ENCODE results near the gene PRDX4. TPM values are rescaled to one million over a fixed set of nuclear protein-coding genes. Genes with fewer than 3 reads are reported as not detected.

PRDX4 gene
- total and polyA plus RNA-seq, 2 experiments from 2014 or later: 649 to 841 TPM

DNA sequence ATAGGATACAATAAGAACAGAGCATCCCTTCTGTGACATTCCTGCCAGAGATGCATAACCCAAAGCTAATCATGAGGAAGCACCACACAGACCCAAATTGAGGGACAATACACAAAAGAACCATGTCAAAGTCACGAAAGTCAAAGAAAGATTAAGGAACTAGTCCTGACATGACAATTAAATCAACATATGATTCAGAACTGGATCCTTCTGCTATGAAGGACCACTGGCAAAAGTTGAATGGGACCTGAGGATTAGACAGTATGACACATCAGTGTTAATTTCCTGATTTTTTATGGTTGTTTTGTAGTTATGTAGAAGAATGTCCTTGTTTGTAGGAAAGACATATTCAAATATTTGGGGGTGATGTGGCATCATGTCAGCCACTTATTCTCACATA, 61.9 kb downstream of the PRDX4 start:
- Histone ChIP-seq H3K27me3 (no peaks in the 10 kb centered on the region), H3K36me3 (replicated peaks; ENCODE audit: insufficient read depth, low read depth) (no peaks in the 10 kb centered on the region), H3K79me2 (no peaks in the 10 kb centered on the region), H2AFZ (no peak overlapping the region), H3K27ac (no peak overlapping the region), H4K20me1 (ENCODE audit: insufficient read depth, poor library complexity, severe bottlenecking) (no peaks in the 10 kb centered on the region), H3K9me2 (replicated peaks; ENCODE audit: insufficient read depth) (no peaks in the 10 kb centered on the region), H3K4me2 (no peak overlapping the region), H3K9me3 (ENCODE audit: low read depth) (no peaks in the 10 kb centered on the region), H3K4me1 (ENCODE audit: insufficient read depth) (no peaks in the 10 kb centered on the region), H3K4me3 (no peak overlapping the region)
- WGBS (ENCODE audit: low lambda C conversion rate, missing lambda C conversion rate): 93% methylated on average over 1 of the region's 1 CpG
- TF ChIP-seq EZH2phosphoT487 (IDR thresholded peaks at IDR 0.05; ENCODE audit: low read depth, severe bottlenecking, unreplicated experiment) (no peak), EZH2 (IDR thresholded peaks at IDR 0.05; ENCODE audit: borderline replicate concordance) (no peak)
- TF ChIP-seq, protein P1, sequence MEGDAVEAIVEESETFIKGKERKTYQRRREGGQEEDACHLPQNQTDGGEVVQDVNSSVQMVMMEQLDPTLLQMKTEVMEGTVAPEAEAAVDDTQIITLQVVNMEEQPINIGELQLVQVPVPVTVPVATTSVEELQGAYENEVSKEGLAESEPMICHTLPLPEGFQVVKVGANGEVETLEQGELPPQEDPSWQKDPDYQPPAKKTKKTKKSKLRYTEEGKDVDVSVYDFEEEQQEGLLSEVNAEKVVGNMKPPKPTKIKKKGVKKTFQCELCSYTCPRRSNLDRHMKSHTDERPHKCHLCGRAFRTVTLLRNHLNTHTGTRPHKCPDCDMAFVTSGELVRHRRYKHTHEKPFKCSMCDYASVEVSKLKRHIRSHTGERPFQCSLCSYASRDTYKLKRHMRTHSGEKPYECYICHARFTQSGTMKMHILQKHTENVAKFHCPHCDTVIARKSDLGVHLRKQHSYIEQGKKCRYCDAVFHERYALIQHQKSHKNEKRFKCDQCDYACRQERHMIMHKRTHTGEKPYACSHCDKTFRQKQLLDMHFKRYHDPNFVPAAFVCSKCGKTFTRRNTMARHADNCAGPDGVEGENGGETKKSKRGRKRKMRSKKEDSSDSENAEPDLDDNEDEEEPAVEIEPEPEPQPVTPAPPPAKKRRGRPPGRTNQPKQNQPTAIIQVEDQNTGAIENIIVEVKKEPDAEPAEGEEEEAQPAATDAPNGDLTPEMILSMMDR (IDR thresholded peaks at IDR 0.05; ENCODE audit: poor library complexity): no peak
- no peak for DNase-seq (ENCODE audit: low spot score)

DNA sequence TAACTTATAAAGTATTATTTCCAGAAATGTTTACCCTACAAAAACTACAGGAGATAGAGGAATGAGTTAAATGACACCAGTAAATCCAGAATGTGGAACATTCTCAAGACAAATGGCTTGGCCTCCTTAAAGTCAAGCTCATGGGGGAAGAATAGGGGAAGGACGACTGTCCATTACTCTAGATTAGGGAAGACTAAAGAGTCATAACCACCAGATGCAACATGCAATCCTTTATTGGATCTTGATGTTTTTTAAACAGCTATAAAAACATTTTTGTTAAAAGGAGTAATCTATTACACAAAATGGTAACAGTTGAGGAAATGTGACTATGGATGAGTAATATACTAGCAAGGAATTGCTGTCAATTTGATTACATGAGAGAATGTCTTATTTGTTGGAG, 64.7 kb downstream of the PRDX4 start:
- TF ChIP-seq EZH2phosphoT487 (IDR thresholded peaks at IDR 0.05; ENCODE audit: low read depth, severe bottlenecking, unreplicated experiment): no peak
- TF ChIP-seq, protein P1 (IDR thresholded peaks at IDR 0.05; ENCODE audit: poor library complexity): no peak
- TF ChIP-seq EZH2 (IDR thresholded peaks at IDR 0.05; ENCODE audit: borderline replicate concordance): no peak
- no peak overlapping the region for H2AFZ ChIP-seq
- no peaks in the 10 kb centered on the region for H3K36me3 ChIP-seq (replicated peaks; ENCODE audit: insufficient read depth, low read depth)
- DNase-seq (ENCODE audit: low spot score): no peak
- H3K27me3 ChIP-seq: no peaks in the 10 kb centered on the region
- 85% methylated on average over 1 of the region's 1 CpG for WGBS (ENCODE audit: low lambda C conversion rate, missing lambda C conversion rate)
- no peaks in the 10 kb centered on the region for H3K9me3 ChIP-seq (ENCODE audit: low read depth)
- H3K4me3 ChIP-seq: no peak overlapping the region
- H3K4me1 ChIP-seq (ENCODE audit: insufficient read depth): peaks cover 9% of the 10 kb centered on the region
- no peak overlapping the region for H3K27ac ChIP-seq
- no peaks in the 10 kb centered on the region for H4K20me1 ChIP-seq (ENCODE audit: insufficient read depth, poor library complexity, severe bottlenecking)
- H3K9me2 ChIP-seq (replicated peaks; ENCODE audit: insufficient read depth): no peaks in the 10 kb centered on the region
- peaks cover 7% of the 10 kb centered on the region for H3K79me2 ChIP-seq
- no peak overlapping the region for H3K4me2 ChIP-seq

DNA sequence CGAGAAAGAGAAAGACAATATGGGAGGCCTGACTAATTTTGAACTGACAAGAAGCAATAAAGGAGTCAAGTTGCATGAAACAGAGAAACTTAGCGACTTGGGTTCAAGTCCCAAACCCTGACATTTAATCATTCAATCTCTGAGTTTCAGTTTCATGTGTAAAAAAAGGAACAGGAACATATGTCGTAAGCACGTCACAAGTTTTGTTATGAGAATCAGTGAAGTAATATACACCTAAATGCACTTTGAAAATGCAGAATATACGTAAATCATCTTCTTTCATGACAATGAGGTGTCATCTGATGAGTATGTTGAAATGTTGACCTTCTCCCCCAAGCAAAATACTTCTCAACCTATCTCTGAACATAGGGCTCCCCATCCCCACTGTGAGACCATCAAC, 65.4 kb downstream of the PRDX4 start:
- Histone ChIP-seq H3K9me2 (replicated peaks; ENCODE audit: insufficient read depth) (no peaks in the 10 kb centered on the region), H3K4me1 (ENCODE audit: insufficient read depth) (peaks cover 9% of the 10 kb centered on the region), H3K4me3 (no peak overlapping the region), H2AFZ (no peak overlapping the region), H3K79me2 (peaks cover 12% of the 10 kb centered on the region), H3K27me3 (no peaks in the 10 kb centered on the region), H3K36me3 (replicated peaks; ENCODE audit: insufficient read depth, low read depth) (no peaks in the 10 kb centered on the region), H3K9me3 (ENCODE audit: low read depth) (no peaks in the 10 kb centered on the region), H3K4me2 (no peak overlapping the region), H4K20me1 (ENCODE audit: insufficient read depth, poor library complexity, severe bottlenecking) (no peaks in the 10 kb centered on the region), H3K27ac (no peak overlapping the region)
- 87% methylated on average over 5 of the region's 5 CpGs for WGBS (ENCODE audit: low lambda C conversion rate, missing lambda C conversion rate)
- DNase-seq (ENCODE audit: low spot score): no peak
- TF ChIP-seq EZH2phosphoT487 (IDR thresholded peaks at IDR 0.05; ENCODE audit: low read depth, severe bottlenecking, unreplicated experiment) (no peak), EZH2 (IDR thresholded peaks at IDR 0.05; ENCODE audit: borderline replicate concordance) (no peak)
- TF ChIP-seq, protein P1 (IDR thresholded peaks at IDR 0.05; ENCODE audit: poor library complexity): no peak

Other genes with a start within 250 kb of the PRDX4 start
- 26.9 and 38.5 TPM in 2 replicates for gene ACOT9, start 75.8 kb downstream of the PRDX4 start, total RNA-seq
- gene ACOT9, start 75.8 kb downstream of the PRDX4 start, polyA plus RNA-seq: 35.9 and 47.6 TPM in 2 replicates
- gene SAT1, start 115.7 kb downstream of the PRDX4 start, total RNA-seq: 1,753 and 1,822 TPM in 2 replicates
- gene SAT1, start 115.7 kb downstream of the PRDX4 start, polyA plus RNA-seq: 2,173 and 2,458 TPM in 2 replicates
- 21.9 and 27.0 TPM in 2 replicates for gene APOO, start 240.4 kb downstream of the PRDX4 start, total RNA-seq
- gene APOO, start 240.4 kb downstream of the PRDX4 start, polyA plus RNA-seq: 35.3 and 45.1 TPM in 2 replicates
- gene CXorf58, start 240.5 kb downstream of the PRDX4 start, total RNA-seq: 0.60 and 2.8 TPM in 2 replicates
- gene CXorf58, start 240.5 kb downstream of the PRDX4 start, polyA plus RNA-seq: 0.58 TPM in 1 of 2 replicates, not detected in the other

All from hepatocyte (in vitro differentiated cells).